Measurements from ENCODE around the gene TPO. TPM values are rescaled to one million over a fixed set of nuclear protein-coding genes. Genes with fewer than 3 reads are reported as not detected.
A peak's percentile ranks its signal among the peaks of the same experiment; 100 is the strongest.
"Not testable (repeated sequence)": the region's sequence is repeated elsewhere in the genome, so short reads cannot be mapped to it uniquely, and the experiment has no call there.

The TPO gene
- total RNA-seq, 2 experiments from 2014 or later, result not detected

- intact Hi-C loops (cut with micrococcal nuclease), result no loop called here
- Mint-ChIP-seq H3K27me3 (no peaks in the 10 kb centered on the region), H3K9me3 (no peaks in the 10 kb centered on the region), H3K27ac (peak overlapping the region; percentile 6), H3K36me3 (ENCODE audit: low read depth) (no peaks in the 10 kb centered on the region), H3K4me1 (ENCODE audit: low read depth) (no peaks in the 10 kb centered on the region), H3K4me3 (no peak overlapping the region)
- DNase-seq (no peak), ATAC-seq (no peak)
- TF ChIP-seq CTCF (IDR thresholded peaks at IDR 0.05), result no peak
- CTCF ChIA-PET, result no interaction called here
- POLR2A ChIA-PET, result no interaction called here
Measured at GRCh38 chr2:1489486-1489885, 76.2 kb downstream of the TPO start.

- H3K36me3 Mint-ChIP-seq (ENCODE audit: low read depth); DNase-seq; H3K4me3 Mint-ChIP-seq; H3K9me3 Mint-ChIP-seq; intact Hi-C loops (cut with micrococcal nuclease); H3K4me1 Mint-ChIP-seq (ENCODE audit: low read depth); ATAC-seq; CTCF ChIA-PET; H3K27me3 Mint-ChIP-seq; H3K27ac Mint-ChIP-seq; POLR2A ChIA-PET: not testable (repeated sequence)
Measured at GRCh38 chr2:1490381-1490780, 77.1 kb downstream of the TPO start.

- Mint-ChIP-seq H3K4me1 (ENCODE audit: low read depth) (no peaks in the 10 kb centered on the region), H3K27ac (no peak overlapping the region), H3K27me3 (no peaks in the 10 kb centered on the region), H3K4me3 (no peak overlapping the region), H3K9me3 (no peaks in the 10 kb centered on the region), H3K36me3 (ENCODE audit: low read depth) (no peaks in the 10 kb centered on the region)
- CTCF ChIA-PET, result interaction anchor here (1.1 kb wide), 1 partner anchor 59 kb away, joined by 4 read pairs; no protein-coding TSS in a partner anchor
- DNase-seq (no peak), ATAC-seq (no peak)
- no peak for TF ChIP-seq CTCF (IDR thresholded peaks at IDR 0.05)
- POLR2A ChIA-PET, result no interaction called here
- intact Hi-C loops (cut with micrococcal nuclease), result no loop called here
Measured at GRCh38 chr2:1491751-1492150, 78.5 kb downstream of the TPO start.

GRCh38 chr2:1492231-1492630 is 79.0 kb downstream of the TPO start:
- DNase-seq; intact Hi-C loops (cut with micrococcal nuclease); H3K27me3 Mint-ChIP-seq; H3K36me3 Mint-ChIP-seq (ENCODE audit: low read depth); H3K27ac Mint-ChIP-seq; ATAC-seq; H3K4me1 Mint-ChIP-seq (ENCODE audit: low read depth); H3K4me3 Mint-ChIP-seq; H3K9me3 Mint-ChIP-seq; POLR2A ChIA-PET: not testable (repeated sequence)
- CTCF ChIA-PET, result interaction anchor here (1.1 kb wide), 1 partner anchor 59 kb away, joined by 4 read pairs; no protein-coding TSS in a partner anchor

GRCh38 chr2:1492711-1493430 is 79.6 kb downstream of the TPO start:
- Mint-ChIP-seq H3K4me3 (no peak overlapping the region), H3K27ac (no peak overlapping the region), H3K4me1 (ENCODE audit: low read depth) (no peaks in the 10 kb centered on the region), H3K27me3 (no peaks in the 10 kb centered on the region), H3K36me3 (ENCODE audit: low read depth) (no peaks in the 10 kb centered on the region), H3K9me3 (no peaks in the 10 kb centered on the region)
- intact Hi-C loops (cut with micrococcal nuclease), result no loop called here
- ATAC-seq (no peak), DNase-seq (no peak)
- ChIA-PET CTCF (interaction anchor here (1.1 kb wide), 1 partner anchor 58 kb away, joined by 4 read pairs; no protein-coding TSS in a partner anchor), POLR2A (no interaction called here)
- TF ChIP-seq CTCF (IDR thresholded peaks at IDR 0.05), result no peak

GRCh38 chr2:1493431-1494126 is 80.3 kb downstream of the TPO start:
- Mint-ChIP-seq H3K4me3 (no peak overlapping the region), H3K9me3 (no peaks in the 10 kb centered on the region), H3K27ac (no peak overlapping the region), H3K36me3 (ENCODE audit: low read depth) (no peaks in the 10 kb centered on the region), H3K4me1 (ENCODE audit: low read depth) (no peaks in the 10 kb centered on the region), H3K27me3 (no peaks in the 10 kb centered on the region)
- POLR2A ChIA-PET, result no interaction called here
- intact Hi-C loops (cut with micrococcal nuclease), result no loop called here
- no peak for DNase-seq
- ATAC-seq, result no peak
- TF ChIP-seq CTCF (IDR thresholded peaks at IDR 0.05), result no peak
- CTCF ChIA-PET, result no interaction called here

All from activated CD8-positive, alpha-beta T cell treated with anti-CD3 and anti-CD28 coated beads for 36 hours (primary cell).